Kidney (tissue), 14 donors: ENCODE results near the gene TENM4. TPM values are rescaled to one million over a fixed set of nuclear protein-coding genes. Genes with fewer than 3 reads are reported as not detected.

ENCODE experiments used
- DNase-seq, 5 donors: peaks; one replicate each; pipeline ENCODE4 v3.0.0-alpha.2; 2013 to 2020
- FAIRE-seq: peaks from 2 replicates; lab custom pipeline; 2012; peaks lifted over from hg19 to GRCh38; lab: Jason Lieb, UNC
- H3K27ac ChIP-seq, 2 donors: one replicate each; pipeline ENCODE4 v1.7.0; 2013; ENCODE audit warnings: low read depth in 2 of 2, low read length in 2 of 2, inconsistent platforms in 1 of 2
- H3K27me3 ChIP-seq: one replicate; pipeline ENCODE4 v1.7.1; 2013; ENCODE audit warnings: low read length, inconsistent platforms; ENCODE audit not compliant: control insufficient read depth, insufficient read depth
- H3K36me3 ChIP-seq, 3 donors: one replicate each; pipeline versions ENCODE4 v1.7.0 to v1.7.1; 2013; ENCODE audit warnings: low read length in 3 of 3, control low read depth in 1 of 3, inconsistent platforms in 1 of 3; ENCODE audit not compliant: insufficient read depth in 3 of 3, control insufficient read depth in 2 of 3
- H3K4me1 ChIP-seq, 3 donors: one replicate each; pipeline versions ENCODE4 v1.7.0 to v1.7.1; 2013; ENCODE audit warnings: low read length in 3 of 3, inconsistent platforms in 1 of 3, low read depth in 1 of 3; ENCODE audit not compliant: control insufficient read depth in 2 of 3, insufficient read depth in 2 of 3
- H3K4me3 ChIP-seq, 3 donors: one replicate each; pipeline versions ENCODE4 v1.7.0 to v1.8.1; 2013; ENCODE audit warnings: low read length in 3 of 3, control low read depth in 1 of 3, inconsistent platforms in 1 of 3
- H3K9ac ChIP-seq, 3 donors: one replicate each; pipeline versions ENCODE4 v1.7.0 to v1.7.1; 2013; ENCODE audit warnings: low read length in 3 of 3, control low read depth in 1 of 3, inconsistent platforms in 1 of 3
- H3K9me3 ChIP-seq, 3 donors: one replicate each; pipeline versions ENCODE4 v1.7.0 to v1.7.1; 2013; ENCODE audit warnings: low read length in 3 of 3, control low read depth in 1 of 3, inconsistent platforms in 1 of 3; ENCODE audit not compliant: control insufficient read depth in 2 of 3, insufficient read depth in 1 of 3
- CTCF ChIP-seq: IDR thresholded peaks from 3 replicates; pipeline ENCODE4 v1.5.1; 2012; ENCODE audit warnings: mild to moderate bottlenecking, moderate library complexity, borderline replicate concordance; ENCODE audit not compliant: insufficient read depth; ENCODE audit errors: extremely low read depth
- intact Hi-C: fragments of 100-400 bp; cut with DNase I; formaldehyde crosslinking; loops from one replicate; pipeline ENCODE4 v1.11.1; 2022
- polyA plus RNA-seq: library from polyadenylated mRNA; stranded (reverse); fragments of 350-450 nt; fragmentation: Illumina TruSeq; extraction: RNeasy Lipid Tissue Mini Kit (QIAGEN cat#74804); gene quantifications from one replicate; pipeline ENCODE4 v1.2.3, GENCODE V29; 2014; ENCODE audit warnings: low read depth, low replicate concordance; ENCODE audit not compliant: insufficient read depth
- total RNA-seq: library from RNA; stranded (reverse); fragmentation: NEBNext Ultra II Directional; extraction: Animal tissue kit (Norgen Biotek cat#: 25700); gene quantifications from one replicate; pipeline ENCODE4 v1.2.1, GENCODE V29; 2021
- donor health status: control.
- donor health status: control.
- donor health status: control.
- donor health status: control.
- donor health status: control.
- donor health status: DM: yes; HTN: yes; CAD: no.
- donor health status: Normal renal cell carcinoma (clear cell type).

The TENM4 gene
- total and polyA plus RNA-seq, 2 donors from 2014 or later: 0.34 to 31.0 TPM

- no peaks in the 10 kb centered on the region for H3K4me1 ChIP-seq
- no peak for FAIRE-seq
- intact Hi-C loops: no loop called here
- no peak overlapping the region for H3K9ac ChIP-seq
- no peak for TF ChIP-seq CTCF
- H3K27me3 ChIP-seq: no peaks in the 10 kb centered on the region
- H3K9me3 ChIP-seq: no peaks in the 10 kb centered on the region
- H3K36me3 ChIP-seq: no peaks in the 10 kb centered on the region
- no peak overlapping the region for H3K4me3 ChIP-seq
- no peak for DNase-seq
- H3K27ac ChIP-seq: no peak overlapping the region
Measured at GRCh38 chr11:78954261-78954660, 486.6 kb downstream of the TENM4 start.

- DNase-seq (peak in 1 of 5 donors; percentile 69), FAIRE-seq (no peak)
- intact Hi-C loops: no loop called here
- Histone ChIP-seq H3K27me3 (no peaks in the 10 kb centered on the region), H3K4me3 (no peak overlapping the region), H3K36me3 (no peaks in the 10 kb centered on the region), H3K4me1 (no peaks in the 10 kb centered on the region), H3K9me3 (no peaks in the 10 kb centered on the region), H3K27ac (no peak overlapping the region), H3K9ac (no peak overlapping the region)
- no peak for TF ChIP-seq CTCF
Measured at GRCh38 chr11:78952890-78953289, 487.9 kb downstream of the TENM4 start.

- Histone ChIP-seq H3K36me3 (no peaks in the 10 kb centered on the region), H3K9ac (no peak overlapping the region), H3K9me3 (no peaks in the 10 kb centered on the region), H3K4me3 (no peak overlapping the region), H3K27me3 (no peaks in the 10 kb centered on the region), H3K27ac (no peak overlapping the region), H3K4me1 (no peaks in the 10 kb centered on the region)
- FAIRE-seq (no peak), DNase-seq (no peak)
- intact Hi-C loops: no loop called here
- TF ChIP-seq CTCF: no peak
Measured at GRCh38 chr11:78952175-78952574, 488.7 kb downstream of the TENM4 start.
